Large intestine (tissue), 3 donors: ENCODE results near the gene PAK6. TPM values are rescaled to one million over a fixed set of nuclear protein-coding genes. Genes with fewer than 3 reads are reported as not detected.

Source experiments
- DNase-seq, 2 donors: peaks; one replicate each; pipeline versions ENCODE4 v3.0.0 to v3.0.0-alpha.2; 2013
- H3K27ac ChIP-seq: one replicate; pipeline ENCODE4 v1.5.1; 2013; ENCODE audit warnings: low read length
- H3K27me3 ChIP-seq: 2 replicates; pipeline ENCODE4 v1.6.1; 2013; ENCODE audit warnings: low read length; ENCODE audit not compliant: control insufficient read depth, insufficient read depth
- H3K36me3 ChIP-seq: 2 replicates; pipeline ENCODE4 v1.6.1; 2013; ENCODE audit warnings: low read length; ENCODE audit not compliant: control insufficient read depth, insufficient read depth
- H3K4me1 ChIP-seq: one replicate; pipeline ENCODE4 v1.6.1; 2013; ENCODE audit warnings: low read length; ENCODE audit not compliant: control insufficient read depth, insufficient read depth
- H3K4me3 ChIP-seq: one replicate; pipeline ENCODE4 v1.5.1; 2013; ENCODE audit warnings: low read length
- H3K9me3 ChIP-seq: one replicate; pipeline ENCODE4 v1.6.1; 2013; ENCODE audit warnings: mild to moderate bottlenecking, low read depth, low read length, moderate library complexity; ENCODE audit not compliant: control insufficient read depth
- WGBS: methylation state at CpG from one replicate; pipeline ENCODE4 v1.1.5; 2013; ENCODE audit warnings: low lambda C conversion rate; ENCODE audit not compliant: insufficient coverage; 5-methylcytosine and 5-hydroxymethylcytosine counted together
- polyA plus RNA-seq: library from polyadenylated mRNA; unstranded; fragments of 120-200 nt; gene quantifications from one replicate; pipeline ENCODE4 v1.2.1, GENCODE V29; 2013

Gene PAK6
- polyA plus RNA-seq, 1 donor = 14.8 TPM

DNA sequence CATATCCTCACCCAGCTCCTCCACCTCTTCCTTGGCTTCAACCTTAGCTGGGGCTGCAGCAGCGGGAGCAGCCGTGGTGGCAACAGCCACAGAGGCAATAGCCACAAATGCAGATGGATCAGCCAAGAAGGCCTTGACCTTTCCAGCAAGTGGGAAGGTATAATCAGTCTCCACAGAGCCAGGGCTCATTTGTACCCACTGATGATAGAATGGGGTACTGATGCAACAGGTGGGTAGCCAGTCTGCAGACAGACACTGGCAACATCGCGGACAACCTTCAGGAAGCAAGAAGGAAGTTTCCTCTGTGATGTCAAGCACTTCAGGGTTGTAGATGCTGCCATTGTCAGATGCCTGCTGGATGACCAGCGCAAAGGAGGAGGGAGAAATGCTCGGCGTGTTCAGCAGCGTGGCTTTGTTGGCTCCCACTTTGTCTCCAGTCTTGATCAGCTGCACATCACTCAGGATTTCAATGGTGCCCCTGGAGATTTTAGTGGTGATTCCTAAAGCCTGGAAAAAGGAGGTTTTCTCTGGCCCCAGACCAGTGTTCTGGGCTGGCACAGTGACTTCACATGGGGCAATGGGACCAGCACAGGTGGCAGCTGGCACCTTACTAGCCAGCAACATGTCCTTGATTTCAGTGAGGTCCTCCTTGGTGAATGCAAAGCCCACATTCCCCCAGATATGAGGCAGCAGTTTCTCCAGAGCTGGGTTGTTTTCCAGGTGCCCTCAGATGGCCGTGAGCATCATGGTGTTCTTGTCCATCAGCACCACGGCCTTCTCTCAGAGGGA is 73.7 kb downstream of the PAK6 start:
- no peak overlapping the region for H3K4me3 ChIP-seq
- H3K36me3 ChIP-seq = no peaks in the 10 kb centered on the region
- no peaks in the 10 kb centered on the region for H3K9me3 ChIP-seq
- H3K4me1 ChIP-seq = peaks cover 2% of the 10 kb centered on the region
- H3K27ac ChIP-seq = no peak overlapping the region
- no CpG with 5 or more reads among the region's 10 CpGs for WGBS
- H3K27me3 ChIP-seq = peaks cover 20% of the 10 kb centered on the region
- no peak for DNase-seq

DNA sequence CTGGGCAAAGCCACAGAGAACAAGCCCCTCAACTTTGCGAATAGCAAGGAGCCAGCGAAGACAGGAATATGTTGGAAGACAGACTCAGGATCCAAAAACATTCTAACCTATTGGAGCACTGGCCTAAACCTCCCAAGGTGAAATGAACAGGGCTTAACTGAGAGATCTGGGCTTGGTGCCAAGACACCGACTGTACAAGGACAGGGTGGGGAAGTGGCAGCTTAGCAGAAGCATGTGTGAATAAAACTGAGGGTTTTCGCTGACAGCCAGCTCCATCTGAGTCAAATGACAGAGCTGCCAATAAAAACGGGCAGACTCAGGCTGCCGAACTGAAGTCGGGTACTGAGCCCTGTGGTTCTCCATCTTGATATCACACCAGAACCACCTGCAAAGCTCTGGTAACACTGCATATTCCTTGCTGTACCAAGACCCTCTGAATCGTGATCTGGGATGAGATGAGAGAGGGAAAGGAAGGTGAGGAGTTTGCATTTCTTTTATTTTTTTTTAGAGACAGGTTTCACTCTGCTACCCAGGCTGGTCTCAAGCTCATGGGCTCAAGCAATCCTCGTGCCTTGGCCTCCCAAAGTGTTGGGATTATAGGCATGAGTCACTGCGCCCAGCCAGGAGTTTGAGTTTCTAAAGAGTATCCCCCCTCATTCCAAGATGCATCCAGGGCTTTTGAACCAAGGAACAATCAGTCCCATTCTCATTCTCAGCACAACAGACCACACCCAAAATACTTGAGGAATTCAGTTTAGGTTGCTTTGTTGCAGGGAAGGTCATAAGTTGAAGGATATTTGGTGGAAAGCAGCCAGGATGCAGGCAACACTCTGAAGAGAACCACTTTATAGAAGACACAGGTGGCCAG is 74.9 kb downstream of the PAK6 start:
- Histone ChIP-seq H3K27me3 (peaks cover 20% of the 10 kb centered on the region), H3K9me3 (no peaks in the 10 kb centered on the region), H3K36me3 (no peaks in the 10 kb centered on the region), H3K4me1 (no peaks in the 10 kb centered on the region), H3K4me3 (no peak overlapping the region), H3K27ac (no peak overlapping the region)
- no CpG with 5 or more reads among the region's 10 CpGs for WGBS
- DNase-seq = peak in 1 of 2 donors; percentile 56

DNA sequence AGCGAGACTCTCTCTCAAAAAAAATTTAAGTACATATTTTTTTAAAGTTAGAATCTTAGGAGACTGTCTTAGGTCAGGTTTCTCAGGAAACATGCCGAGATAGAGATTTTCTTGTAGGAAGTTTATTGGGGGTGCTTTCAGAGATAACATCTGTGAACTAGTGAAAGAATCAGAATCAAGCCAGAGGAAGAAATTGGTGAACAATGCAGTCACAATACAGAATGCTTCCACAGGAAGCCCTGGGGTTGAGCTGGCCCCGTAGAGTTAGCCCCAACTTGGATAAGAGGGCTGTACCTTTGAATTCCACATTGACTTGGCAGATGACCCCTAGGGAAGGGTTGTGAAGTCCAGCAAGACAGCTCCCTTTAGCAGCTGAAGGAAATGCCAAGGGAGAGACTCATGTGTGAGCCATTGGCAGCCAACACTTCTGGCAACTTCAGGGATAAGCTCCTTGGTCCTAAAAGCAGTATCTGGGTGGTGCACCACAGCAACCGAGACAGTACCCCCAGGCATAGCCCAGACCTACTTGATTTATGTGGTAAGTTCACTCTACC is 75.9 kb downstream of the PAK6 start:
- H3K27me3 ChIP-seq = peaks cover 16% of the 10 kb centered on the region
- no peaks in the 10 kb centered on the region for H3K9me3 ChIP-seq
- WGBS = no CpG with 5 or more reads among the region's 4 CpGs
- H3K36me3 ChIP-seq = no peaks in the 10 kb centered on the region
- H3K27ac ChIP-seq = no peak overlapping the region
- no peak overlapping the region for H3K4me3 ChIP-seq
- DNase-seq = no peak
- no peaks in the 10 kb centered on the region for H3K4me1 ChIP-seq

DNA sequence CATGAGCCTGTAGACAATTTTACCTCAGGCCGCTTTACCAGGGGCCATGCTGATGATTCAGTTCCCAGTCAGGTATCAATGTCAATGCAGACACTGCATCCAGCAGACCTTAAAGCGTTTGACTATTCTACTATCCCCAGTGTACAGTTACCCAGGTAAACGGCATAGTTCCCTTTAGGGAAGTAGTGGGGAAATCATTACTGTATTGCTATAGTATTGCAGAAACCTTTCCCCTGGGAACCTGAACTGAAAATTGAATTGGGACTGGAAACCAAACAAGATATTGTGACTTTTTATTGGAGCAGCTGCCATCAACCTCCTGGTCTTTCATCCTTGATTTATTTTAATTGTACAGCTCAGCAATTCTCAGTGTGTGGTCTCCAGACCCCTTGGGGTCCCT is 78.1 kb downstream of the PAK6 start:
- no peak for DNase-seq
- Histone ChIP-seq H3K4me3 (no peak overlapping the region), H3K27me3 (peaks cover 7% of the 10 kb centered on the region), H3K27ac (no peak overlapping the region), H3K36me3 (no peaks in the 10 kb centered on the region), H3K4me1 (no peaks in the 10 kb centered on the region), H3K9me3 (no peaks in the 10 kb centered on the region)
- WGBS = no CpG with 5 or more reads among the region's 3 CpGs

DNA sequence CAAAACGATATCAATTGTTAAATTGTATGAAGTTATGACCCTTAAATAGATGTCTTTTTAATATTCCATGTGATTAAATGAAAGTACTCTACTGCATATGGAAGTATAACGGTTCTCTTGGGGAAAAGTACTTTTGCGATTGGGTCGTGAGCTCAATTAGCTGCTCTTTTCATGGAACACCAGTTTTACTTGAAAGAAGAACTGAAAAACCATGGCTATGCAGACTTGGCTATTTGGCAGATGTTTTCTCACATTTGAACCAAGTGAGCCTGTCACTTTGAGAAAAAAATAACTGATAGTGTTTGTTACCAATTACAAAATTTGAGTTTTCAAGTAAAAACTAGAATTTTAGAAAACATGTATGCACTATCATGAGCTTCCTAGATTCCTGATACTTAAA is 78.7 kb downstream of the PAK6 start:
- H3K36me3 ChIP-seq = no peaks in the 10 kb centered on the region
- no peak for DNase-seq
- WGBS = 90% methylated on average over 2 of the region's 4 CpGs
- no peaks in the 10 kb centered on the region for H3K9me3 ChIP-seq
- peaks cover under 1% of the 10 kb centered on the region for H3K4me1 ChIP-seq
- no peak overlapping the region for H3K4me3 ChIP-seq
- no peak overlapping the region for H3K27ac ChIP-seq
- H3K27me3 ChIP-seq = peaks cover 3% of the 10 kb centered on the region

DNA sequence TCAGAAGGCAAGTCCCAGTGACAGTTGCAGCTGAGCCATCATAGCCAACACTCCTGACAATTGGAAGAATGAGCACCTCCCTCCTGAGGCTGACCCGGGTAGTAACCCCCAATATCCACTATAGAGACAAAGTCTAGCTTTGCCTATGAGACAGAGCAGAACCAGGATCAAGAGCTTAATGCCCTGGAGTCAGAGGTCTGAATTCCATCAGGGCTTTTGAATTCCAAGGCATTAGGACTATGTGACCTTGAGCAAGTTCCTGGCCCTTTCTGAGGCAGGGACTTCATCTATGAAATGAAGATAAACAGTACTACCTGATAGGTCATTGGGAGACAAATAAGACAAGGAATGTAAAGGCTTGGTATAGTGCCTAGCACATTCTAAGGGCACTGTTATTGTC is 81.5 kb downstream of the PAK6 start:
- no CpG with 5 or more reads among the region's 1 CpG for WGBS
- peaks cover 6% of the 10 kb centered on the region for H3K4me1 ChIP-seq
- no peak overlapping the region for H3K4me3 ChIP-seq

DNA sequence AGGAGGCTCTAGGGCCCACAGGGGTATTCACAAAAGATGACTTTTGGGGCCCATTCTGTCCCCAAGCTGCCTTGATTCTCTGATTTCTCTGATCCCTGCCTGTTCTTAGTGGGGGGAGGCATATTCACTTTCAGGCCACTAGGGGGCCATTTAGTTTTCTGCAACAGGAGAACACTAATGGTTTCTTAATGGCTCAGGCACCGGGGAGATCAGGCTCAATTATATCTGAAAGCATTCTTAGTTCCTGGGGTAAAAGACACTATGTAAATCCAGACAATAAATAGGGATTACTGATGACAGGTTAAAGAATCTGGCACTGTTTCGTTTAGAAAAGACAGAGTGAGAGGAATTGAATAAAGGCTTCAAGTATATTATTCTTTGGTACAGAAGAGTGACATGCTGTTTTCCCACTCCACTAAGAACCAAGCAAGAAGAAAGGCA is 82.1 kb downstream of the PAK6 start:
- Histone ChIP-seq H3K27me3 (peaks cover 6% of the 10 kb centered on the region), H3K9me3 (no peaks in the 10 kb centered on the region), H3K36me3 (no peaks in the 10 kb centered on the region), H3K4me3 (no peak overlapping the region), H3K4me1 (peaks cover 6% of the 10 kb centered on the region), H3K27ac (no peak overlapping the region)
- DNase-seq = peak in 1 of 2 donors; percentile 52
- WGBS = 0% methylated on average over 1 of the region's 2 CpGs

More for the DNA sequence above, 81.5 kb downstream of the PAK6 start:
- Histone ChIP-seq H3K27me3 (peaks cover 6% of the 10 kb centered on the region), H3K27ac (no peak overlapping the region), H3K9me3 (no peaks in the 10 kb centered on the region), H3K36me3 (no peaks in the 10 kb centered on the region)
- no peak for DNase-seq

DNA sequence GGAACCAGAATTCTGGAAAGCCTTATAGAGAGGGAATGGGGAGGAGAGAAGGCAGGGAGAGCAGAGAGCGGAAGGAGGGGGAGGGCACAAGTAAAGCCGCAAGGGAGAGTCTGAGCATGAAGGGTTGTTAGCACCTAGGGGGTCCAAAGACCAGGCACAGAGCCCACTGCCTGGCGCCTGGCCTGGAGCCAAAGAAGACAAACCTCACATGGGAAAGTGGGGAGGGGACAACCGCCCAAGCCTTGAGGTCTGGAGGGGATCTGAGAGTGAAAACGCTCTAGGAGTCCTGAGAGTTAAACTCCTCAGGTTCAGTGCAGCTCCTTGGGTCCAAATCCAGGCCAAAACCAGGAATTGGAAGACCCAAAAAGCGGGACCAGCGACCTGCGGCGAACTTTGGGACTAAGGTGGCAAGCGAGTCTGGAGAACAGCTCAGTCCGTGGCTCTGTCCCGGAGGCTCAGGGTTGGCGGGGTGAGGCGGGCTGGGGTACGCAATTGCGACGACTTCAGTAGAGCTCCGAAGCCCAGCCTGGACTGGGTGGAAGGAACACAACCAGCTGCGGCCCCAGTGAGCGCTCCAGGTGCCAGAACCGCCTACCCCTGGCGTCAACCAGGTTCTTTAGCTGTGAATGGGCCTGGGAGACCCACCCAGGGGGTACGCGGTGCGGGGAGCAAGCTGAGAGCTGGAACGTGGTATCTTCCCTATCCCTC is 83.8 kb downstream of the PAK6 start:
- Histone ChIP-seq H3K4me3 (peak overlapping the region; percentile 37), H3K4me1 (peaks cover 6% of the 10 kb centered on the region), H3K27ac (peak overlapping the region; percentile 31), H3K9me3 (no peaks in the 10 kb centered on the region), H3K27me3 (peaks cover 3% of the 10 kb centered on the region), H3K36me3 (no peaks in the 10 kb centered on the region)
- no CpG with 5 or more reads among the region's 26 CpGs for WGBS
- peak in 1 of 2 donors; percentile 39 for DNase-seq

DNA sequence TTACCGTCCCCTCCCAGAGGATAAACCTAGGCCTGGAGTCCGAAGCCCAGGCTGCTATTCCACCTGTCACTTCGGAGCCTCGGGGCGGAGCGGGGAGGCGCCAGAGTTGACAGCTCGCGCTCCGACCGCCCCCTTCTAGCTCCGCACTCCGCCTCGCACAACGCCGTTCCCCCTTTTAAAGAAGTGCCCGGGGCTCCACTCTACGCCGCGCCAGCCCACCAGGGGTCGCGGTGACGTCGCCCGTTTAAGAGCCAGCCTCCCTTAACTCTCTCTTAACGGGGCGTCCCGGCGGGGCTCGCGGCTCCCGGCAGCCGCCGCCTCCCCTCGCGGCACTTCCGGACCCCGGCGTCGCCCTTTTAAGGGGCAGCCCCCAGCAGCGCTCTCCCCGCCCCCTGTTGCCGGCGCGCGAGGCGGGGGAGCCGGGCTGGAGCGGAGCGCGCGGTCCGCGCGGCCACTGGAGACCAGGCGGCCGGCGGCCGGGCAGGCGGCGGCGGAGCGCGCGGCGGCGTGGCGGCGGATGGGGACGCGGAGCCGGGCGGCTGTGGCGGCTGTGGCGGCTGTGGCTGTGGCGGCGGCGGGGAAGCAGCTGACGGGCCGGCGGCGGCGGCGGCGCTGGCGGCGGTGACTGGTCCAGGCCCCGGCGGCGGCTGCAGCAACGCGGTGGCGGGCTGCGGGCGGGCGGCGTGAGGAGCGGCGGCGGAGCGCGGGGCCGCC is 84.5 kb downstream of the PAK6 start, which contains the start of gene INAFM2:
Gene INAFM2, plus strand, starts transcription at position 454 of the 714 bp plus-strand sequence. CDS start 364 bp downstream, outside the sequence.
- H3K9me3 ChIP-seq = no peaks in the 10 kb centered on the region
- peak within 1 kb of the TSS; percentile 52 for H3K4me3 ChIP-seq
- no CpG with 5 or more reads among the region's 103 CpGs for WGBS
- peaks cover 3% of the 10 kb centered on the region for H3K27me3 ChIP-seq
- peak; percentile 92 to 97 for DNase-seq
- peaks cover 6% of the 10 kb centered on the region for H3K4me1 ChIP-seq
- H3K36me3 ChIP-seq = no peaks in the 10 kb centered on the region
- H3K27ac ChIP-seq = peak within 1 kb of the TSS; percentile 31
